Right lung (tissue), 5 donors: ENCODE results near the gene GGCT. TPM values are rescaled to one million over a fixed set of nuclear protein-coding genes. Genes with fewer than 3 reads are reported as not detected.
A peak's percentile ranks its signal among the peaks of the same experiment; 100 is the strongest.

Experiments used
- DNase-seq, 2 donors: peaks; one replicate each; pipeline ENCODE4 v3.0.0-alpha.2; 2013
- polyA plus RNA-seq, 5 donors: library from polyadenylated mRNA; unstranded; fragments of 120-200 nt; gene quantifications; one replicate each; pipeline versions ENCODE4 v1.2.1 to v1.2.3, GENCODE V29; 2013; ENCODE audit warnings: inconsistent platforms in 1 of 5, low replicate concordance in 1 of 5; ENCODE audit not compliant: insufficient read length in 5 of 5, insufficient read depth in 1 of 5

GGCT gene
- polyA plus RNA-seq, 5 donors = 60.0 to 81.5 (median 64.9) TPM

DNA sequence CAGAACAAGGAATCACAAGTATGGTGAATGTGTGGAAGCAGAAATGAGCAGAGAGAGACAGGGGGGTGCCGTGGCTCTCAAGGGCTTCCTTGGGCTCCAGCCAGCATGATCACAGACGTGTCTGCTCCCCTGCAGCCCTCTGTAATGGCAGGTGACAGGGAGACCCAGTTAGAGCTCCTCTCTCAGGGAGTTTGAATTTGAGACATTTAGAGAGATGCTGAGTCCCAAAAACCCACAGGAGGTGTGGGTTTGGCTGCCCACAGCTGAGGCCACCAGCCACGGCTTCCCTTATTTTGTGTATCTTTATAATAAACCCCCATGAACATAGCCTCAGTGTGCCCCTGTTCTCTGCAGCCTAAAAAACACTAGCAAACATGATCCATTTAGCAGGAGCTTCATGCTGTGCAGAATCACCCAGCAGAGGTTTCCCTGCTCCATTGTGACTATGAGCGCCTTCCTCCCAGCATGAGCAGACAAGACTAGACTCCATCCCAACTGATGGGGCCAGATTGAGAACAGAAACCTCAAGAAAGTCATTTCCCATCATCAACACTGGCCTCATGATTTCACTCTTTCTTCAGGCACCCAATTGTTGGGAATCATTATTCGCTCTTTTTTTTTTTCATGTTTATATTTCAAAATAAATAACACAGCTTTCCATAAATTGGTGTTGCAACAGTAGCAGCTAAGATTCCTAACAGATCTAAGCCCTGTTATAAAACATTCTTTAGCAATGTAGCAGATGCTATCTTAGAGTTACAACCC is 39.4 kb downstream of the GGCT start:
- no peak for DNase-seq

DNA sequence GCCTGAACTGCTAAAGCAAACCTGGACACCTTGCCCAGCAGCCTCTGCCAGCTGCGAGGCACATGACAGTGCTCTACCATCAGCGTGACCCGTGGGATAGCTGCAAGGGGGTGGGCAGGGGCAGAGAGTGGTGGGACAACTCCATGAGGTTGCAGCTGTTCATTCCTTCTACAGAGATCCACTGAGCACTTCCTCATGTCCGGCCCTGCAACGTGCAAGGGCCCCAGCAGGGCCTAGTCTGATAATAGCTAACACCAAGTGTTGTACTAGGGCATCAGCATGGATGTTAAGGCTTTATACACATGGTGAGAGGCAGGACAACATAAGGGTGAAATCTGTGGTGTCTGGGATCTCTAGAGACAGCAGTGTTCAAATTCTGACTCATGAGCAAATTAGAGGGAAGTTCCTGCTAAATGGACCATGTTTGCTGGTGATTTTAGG is 40.4 kb downstream of the GGCT start:
- DNase-seq = no peak

DNA sequence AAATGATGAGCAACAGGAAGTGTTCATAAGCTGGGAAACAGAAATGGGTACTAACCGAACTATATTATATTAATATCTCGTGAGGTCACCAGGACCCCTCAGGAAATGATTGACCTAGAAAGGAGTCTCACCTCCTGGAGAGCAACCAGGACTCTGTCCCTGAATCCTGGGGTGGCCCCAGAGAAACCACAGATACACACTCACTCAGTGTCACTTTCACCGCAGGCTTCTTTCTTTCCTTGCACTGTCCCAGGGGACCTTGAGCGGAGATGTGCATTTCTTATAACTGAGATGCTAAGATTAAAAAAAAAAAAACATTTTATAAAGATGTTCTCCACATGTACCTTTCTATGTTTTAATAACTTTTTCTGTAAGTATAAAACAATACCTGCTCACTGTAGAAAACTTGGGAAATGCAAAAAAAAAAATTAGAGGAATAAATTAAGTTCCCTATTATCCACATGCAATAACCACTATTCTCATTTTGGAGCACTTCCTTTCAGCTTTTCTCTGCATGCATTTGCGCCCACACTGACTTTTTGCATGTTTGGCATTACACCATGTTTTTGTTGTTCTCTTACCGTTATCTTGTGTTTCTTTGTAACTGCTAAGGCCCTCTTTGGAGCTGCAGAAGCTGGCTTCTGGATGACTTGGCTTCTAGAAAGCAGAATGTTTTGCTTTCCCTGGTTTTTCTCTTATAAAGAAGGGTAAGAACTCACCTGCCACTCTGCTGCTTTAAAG is 41.1 kb downstream of the GGCT start:
- no peak for DNase-seq

DNA sequence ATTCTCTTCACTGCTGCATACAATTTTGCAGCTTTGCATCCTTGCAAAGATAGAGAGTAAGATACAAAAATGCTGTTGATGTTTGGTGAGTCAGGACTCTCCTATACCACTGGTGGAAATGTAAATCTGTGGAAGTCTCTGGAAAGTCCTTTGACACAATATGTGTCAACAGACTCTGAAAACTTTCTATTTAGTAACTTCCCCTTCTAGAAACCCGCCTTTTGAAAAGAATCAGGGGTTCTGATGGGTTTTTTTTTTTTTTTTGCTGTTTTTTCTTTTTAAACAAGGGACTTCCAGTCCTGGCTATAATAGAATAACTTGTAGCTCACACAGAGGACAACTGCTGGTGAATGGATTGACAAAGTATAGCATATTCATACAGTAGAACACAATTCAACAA is 42.5 kb downstream of the GGCT start:
- no peak for DNase-seq

DNA sequence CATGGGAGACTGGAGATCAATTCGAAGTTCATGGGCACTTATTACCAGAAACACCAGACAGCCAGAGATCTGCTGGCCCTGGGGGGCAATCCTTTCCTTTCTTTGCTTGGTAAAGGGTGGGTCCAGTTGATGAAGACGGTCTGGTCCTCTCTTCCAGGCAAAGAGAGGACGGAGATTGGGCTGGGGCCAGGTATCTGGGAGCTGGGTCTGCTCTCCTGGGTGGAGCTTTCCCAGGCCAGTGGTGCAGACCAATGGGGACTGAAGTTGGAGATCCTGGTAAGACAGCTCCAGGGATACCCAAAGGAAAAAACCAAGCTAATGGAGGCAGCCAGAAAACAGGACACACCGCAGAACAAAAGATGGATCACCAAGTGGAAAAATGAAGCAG is 44.4 kb downstream of the GGCT start:
- no peak for DNase-seq

DNA sequence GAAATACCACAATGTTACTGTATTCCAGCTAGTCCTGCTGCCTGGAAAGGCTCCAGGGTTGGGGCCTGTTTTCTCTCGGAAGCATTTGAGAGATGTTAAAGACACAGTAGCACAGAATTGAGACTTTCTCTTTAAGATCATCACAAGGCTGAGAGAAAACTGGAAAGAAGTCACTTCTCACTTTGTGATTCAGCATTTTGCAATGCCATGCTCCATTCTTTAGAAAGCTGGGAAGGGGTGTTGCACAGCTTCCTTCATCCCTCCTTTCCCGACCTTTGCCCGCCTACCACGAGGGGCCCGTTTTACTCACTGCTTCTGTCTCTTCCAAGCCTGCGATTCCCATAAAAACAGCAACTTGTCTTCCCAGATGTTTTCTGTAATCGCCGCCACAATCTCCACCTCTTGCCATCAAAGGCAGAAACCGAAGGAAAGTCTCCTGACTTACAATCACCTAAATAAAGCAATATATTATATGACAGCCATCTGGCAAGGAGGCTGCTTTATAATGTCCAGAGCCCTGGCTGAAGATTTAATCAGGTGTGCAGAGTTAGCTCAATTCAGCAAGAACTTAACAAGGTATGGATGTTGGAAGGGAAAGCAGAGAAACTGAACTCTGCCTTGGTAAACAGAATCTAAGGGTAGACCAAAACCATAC is 44.9 kb downstream of the GGCT start:
- no peak for DNase-seq

DNA sequence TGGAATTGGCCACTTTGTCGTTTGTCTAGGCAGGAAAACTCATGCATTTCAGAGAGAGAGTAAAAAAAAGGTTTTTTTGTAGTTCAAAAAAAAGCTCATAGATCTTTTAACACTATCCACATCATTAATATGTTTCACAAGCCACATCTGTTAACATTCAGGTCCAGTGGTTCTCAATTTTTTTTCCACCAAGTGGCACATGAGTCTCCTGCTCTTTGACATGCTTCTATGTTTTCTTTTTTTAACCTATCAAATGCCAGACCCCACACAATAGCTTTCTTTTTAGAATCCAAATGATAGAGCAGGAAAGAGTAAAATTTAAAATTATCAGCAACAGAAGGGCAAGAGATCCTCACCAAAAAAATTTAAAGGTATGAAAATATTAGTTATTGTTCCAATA is 46.3 kb downstream of the GGCT start:
- DNase-seq = no peak

DNA sequence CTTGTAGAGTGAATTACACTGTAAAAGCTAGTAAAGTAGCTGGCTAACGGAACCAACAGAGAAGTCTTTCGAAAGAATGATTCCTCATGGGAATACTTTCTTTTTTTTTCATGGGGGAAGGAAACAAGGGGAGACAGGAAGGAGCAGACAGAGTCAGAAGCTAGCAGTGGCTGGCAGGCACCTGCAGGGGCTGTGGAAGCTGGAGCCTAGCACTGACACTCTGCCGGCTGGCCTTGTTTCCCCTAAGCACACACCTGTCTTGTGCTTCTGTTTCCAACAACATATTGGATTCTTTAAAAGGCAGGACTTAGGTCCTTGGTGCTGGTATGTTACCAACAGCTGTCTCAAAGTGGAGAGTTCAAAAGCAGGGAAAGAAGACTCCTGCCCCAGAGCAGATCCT is 50.7 kb downstream of the GGCT start:
- DNase-seq = no peak

DNA sequence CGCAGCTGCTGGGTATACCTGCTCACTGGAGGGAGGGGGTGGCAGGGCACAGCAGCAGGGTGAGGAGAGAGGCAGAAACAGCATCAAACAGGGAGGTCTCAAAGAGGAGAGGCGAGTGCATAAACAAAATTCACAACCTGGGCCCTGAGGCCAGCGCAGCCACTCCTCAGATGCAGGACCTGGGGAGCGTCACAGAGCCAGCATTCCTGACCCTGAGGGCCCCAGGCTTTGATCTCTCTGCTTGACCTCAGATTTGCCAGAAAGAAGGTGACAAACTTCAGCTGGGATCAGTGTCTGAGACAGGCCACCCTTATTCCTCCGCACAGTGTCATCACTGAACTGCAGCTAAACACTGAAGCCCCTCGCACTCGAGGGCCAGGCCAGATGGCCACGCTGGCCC is 51.6 kb downstream of the GGCT start:
- DNase-seq = no peak

DNA sequence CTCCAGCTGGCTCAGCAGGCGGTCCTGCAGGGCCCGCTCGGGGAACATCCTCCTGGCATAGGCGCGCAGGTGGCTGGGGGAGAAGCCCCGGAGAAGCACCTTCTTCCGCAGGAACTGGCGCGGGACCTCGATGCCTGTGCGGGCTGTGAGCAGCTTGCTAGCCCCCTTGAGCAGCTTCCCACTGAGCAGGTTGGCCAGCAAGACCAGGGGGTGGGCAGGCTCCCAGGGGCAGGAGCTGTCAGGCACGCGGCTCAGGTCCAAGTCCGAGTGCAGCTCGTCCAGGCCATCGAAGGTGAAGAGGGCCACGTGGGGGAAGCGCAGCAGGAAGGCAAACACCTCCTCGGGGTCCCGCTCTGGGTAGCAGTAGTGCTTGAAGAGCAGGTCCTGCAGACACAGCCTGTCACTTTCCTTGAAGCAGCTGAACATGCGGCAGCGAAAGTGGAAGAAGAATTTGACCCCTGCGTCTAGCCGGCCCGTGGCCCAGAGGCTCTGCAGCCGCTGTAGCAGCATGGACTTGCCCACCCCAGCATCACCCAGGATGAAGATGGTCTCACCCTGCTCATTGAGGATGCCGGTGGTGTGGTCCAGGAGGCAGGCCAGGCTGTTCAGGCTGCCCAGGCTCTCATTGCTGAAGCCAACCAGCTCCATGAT is 52.2 kb downstream of the GGCT start:
- no peak for DNase-seq

DNA sequence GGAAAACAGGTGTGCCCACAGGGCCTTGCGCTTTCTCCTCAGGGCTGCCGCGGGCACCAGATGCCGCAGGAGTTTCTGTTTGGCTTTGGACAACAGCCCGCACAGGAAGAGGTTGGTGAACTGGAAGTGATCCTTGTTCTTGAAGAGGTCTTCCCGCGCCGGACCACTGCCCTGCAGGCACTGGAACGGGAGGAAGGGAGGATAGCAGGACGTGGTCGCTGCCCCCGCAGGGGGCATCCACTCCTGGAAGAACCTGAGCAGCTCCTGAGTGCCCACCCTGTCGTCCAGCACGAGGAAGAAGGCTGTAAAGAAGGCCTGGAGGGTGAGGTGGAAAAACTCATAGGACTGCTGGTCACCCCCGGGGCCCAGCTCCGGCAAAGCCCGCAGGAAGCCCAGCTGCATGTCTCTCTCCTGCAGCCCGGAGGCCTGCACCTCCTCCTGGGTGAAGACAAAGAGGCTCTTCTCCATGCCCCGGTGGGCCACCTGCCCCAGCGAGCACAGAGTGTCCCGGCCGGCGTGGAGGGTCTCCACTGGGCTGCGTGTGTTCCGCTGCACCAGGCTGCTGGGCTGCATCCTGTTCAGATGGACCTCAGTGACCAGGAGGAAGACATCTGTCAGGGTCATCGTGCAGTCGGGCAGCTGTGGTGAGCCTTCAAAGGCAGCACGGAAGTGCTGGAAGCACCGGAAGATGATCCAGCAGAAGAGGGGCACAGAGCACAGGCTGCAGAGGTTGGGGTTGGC is 52.9 kb downstream of the GGCT start:
- no peak for DNase-seq

DNA sequence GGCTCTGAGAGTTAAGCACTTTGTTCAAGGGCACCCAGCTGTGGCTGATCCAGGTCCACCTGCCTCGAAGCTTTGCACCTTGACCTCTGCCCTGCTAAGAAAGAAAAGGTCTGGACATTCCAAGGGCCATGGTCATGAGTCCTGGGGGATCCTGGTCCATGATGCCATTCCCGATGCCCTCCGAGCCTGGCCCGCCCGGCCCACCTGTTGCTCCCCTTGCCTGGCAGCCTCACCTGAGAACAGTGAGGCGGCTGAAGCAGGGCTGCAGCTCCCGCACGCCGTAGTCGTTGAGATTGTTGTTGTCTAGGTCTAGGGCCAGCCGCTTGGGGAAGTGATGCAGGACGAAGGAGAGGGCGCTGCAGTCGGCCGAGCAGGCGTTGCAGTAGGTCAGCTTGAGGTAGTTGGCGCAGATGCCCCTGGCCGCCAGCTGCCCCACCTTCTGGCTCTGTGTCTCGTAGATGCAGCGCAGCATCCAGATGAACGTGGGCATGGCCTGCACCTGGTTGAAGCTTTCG is 53.6 kb downstream of the GGCT start:
- DNase-seq = no peak

DNA sequence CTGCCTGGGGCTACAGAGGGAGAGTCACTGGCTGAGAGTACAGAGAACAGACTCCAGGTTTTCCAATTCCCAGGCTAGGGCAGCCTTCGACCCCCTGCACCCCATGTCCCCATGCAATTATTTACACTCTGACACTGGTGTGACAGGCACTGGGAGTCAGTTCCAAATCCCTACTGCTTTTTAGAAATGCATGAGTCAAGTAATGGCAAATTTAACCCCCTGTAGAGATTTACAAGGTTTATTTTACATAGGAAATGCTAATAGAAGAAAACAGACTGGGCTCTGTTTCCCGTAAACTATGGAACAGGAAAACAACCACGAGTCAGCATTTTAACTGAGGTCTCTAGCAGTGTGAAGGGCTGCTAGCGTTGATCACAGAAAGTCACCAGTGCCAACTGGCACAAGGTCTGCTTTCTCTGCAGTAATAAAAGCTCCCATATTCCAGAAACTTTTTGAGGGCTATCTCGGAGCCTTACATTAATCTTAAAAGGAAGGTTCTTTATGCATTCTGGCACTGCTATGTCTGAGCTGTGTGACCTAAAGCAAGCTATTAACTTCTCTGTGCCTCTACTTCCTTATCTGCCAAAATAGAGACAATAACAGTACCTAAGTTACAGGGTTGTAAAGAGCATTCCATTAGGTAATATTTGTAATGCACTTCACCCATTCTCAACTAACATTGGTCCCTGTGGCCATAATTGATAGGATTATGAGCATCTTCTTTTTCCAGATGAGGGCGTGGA is 54.2 kb downstream of the GGCT start:
- peak in 1 of 2 donors; percentile 60 for DNase-seq

DNA sequence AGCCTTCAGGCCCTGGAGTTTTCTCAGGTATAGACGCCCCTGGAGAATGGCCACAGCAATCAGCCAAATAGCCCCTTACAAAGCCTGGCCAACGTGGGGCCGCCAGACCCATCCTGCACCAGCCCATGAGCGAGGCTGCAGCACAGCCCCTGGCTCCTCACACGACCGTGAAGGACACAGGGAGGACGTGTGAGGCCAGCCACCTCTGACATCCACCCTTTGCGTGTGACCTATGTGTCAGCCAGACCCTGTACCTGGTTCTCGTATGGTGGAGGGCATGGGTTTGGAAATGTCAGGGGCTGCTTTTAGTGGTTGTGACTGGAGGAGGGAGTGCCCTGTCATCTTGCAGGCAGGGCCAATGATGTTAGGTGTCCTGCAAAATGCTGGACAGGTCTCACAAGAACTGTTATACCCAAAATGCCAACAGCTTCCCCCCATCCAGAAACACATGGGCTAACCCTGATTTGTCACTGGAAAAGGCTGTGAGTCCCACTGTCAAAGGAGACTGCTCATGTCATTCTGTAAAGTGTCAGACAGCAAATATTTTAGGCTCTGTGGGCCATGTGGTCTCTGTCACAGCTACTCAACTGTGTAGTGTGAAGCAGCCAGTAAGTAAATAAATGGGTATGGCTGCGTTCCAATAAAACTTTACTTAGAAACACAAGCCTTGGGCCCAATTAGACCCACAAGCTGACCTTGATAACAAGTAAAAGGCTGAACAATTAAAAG is 56.0 kb downstream of the GGCT start:
- no peak for DNase-seq

DNA sequence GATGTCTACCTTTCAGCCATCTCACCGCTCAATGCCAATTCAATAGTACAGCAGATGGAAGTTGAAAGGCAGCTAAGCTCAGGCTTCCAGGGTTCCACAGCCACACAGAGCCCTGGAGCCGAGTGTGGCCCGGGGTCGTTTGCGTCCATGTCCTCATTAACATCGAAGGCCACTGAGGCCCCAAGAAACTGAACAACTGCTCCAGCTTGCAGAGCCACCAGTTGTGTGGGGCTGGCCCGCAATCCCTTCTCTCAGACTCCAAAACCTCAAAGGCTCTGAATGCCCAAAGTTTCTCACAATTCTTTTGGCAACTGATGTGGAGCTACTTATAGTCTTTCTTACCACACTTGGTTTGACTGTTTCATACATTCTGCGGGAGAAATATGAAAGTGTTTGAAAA is 57.2 kb downstream of the GGCT start:
- DNase-seq = no peak
